Nephron (organoid): ENCODE results near the gene RBMS1.
A peak's percentile ranks its signal among the peaks of the same experiment; 100 is the strongest.

Experiments
- H3K27ac Mint-ChIP-seq, 3 experiments: 2 replicates each; pipeline ENCODE4 v1.8.0; 2020; ENCODE audit warnings: mixed read lengths in 3 of 3, mild to moderate bottlenecking in 2 of 3, moderate library complexity in 1 of 3
- H3K27me3 Mint-ChIP-seq: 2 replicates; pipeline ENCODE4 v1.8.0; 2021; ENCODE audit warnings: low read depth, mild to moderate bottlenecking, moderate library complexity, mixed read lengths
- H3K36me3 Mint-ChIP-seq: 2 replicates; pipeline ENCODE4 v1.8.0; 2020; ENCODE audit warnings: low read depth, mixed read lengths
- H3K4me1 Mint-ChIP-seq: 2 replicates; pipeline ENCODE4 v1.8.0; 2020; ENCODE audit warnings: mixed read lengths
- H3K4me3 Mint-ChIP-seq, 3 experiments: 2 replicates each; pipeline ENCODE4 v1.8.0; 2020; ENCODE audit warnings: mild to moderate bottlenecking in 3 of 3, mixed read lengths in 3 of 3, moderate library complexity in 2 of 3
- H3K9me3 Mint-ChIP-seq: 2 replicates; pipeline ENCODE4 v1.8.0; 2020; ENCODE audit warnings: mixed read lengths
- CTCF ChIP-seq, 3 experiments: fragments of 200-600 bp; sonication (generic); IDR thresholded peaks; one replicate each; pipeline ENCODE4 v1.5.0; 2021; ENCODE audit warnings: antibody characterized with exemption in 3 of 3; ENCODE audit not compliant: unreplicated experiment in 3 of 3

Gene RBMS1

GRCh38 chr2:160473468-160474318 lies 19.9 kb downstream of the RBMS1 start:
- peak overlapping the region; percentile 37 to 47 (median 45) for H3K27ac Mint-ChIP-seq
- H3K36me3 Mint-ChIP-seq: peaks cover 6% of the 10 kb centered on the region
- TF ChIP-seq CTCF (IDR thresholded peaks at IDR 0.05; ENCODE audit: unreplicated experiment in 3 of 3): no peak
- H3K9me3 Mint-ChIP-seq: no peaks in the 10 kb centered on the region
- H3K27me3 Mint-ChIP-seq: no peaks in the 10 kb centered on the region
- H3K4me3 Mint-ChIP-seq: no peak overlapping the region
- H3K4me1 Mint-ChIP-seq: peaks cover 79% of the 10 kb centered on the region

- Mint-ChIP-seq H3K27ac (peak overlapping the region; percentile 37 to 48 (median 46)), H3K9me3 (no peaks in the 10 kb centered on the region), H3K27me3 (no peaks in the 10 kb centered on the region), H3K36me3 (peaks cover 3% of the 10 kb centered on the region), H3K4me3 (no peak overlapping the region), H3K4me1 (peaks cover 79% of the 10 kb centered on the region)
- TF ChIP-seq CTCF (IDR thresholded peaks at IDR 0.05; ENCODE audit: unreplicated experiment in 3 of 3): no peak
Measured at GRCh38 chr2:160472839-160473251, 20.8 kb downstream of the RBMS1 start.

- peak overlapping the region; percentile 36 to 52 (median 48) for H3K27ac Mint-ChIP-seq
- H3K4me1 Mint-ChIP-seq: peaks cover 80% of the 10 kb centered on the region
- H3K27me3 Mint-ChIP-seq: no peaks in the 10 kb centered on the region
- peaks cover 2% of the 10 kb centered on the region for H3K36me3 Mint-ChIP-seq
- no peaks in the 10 kb centered on the region for H3K9me3 Mint-ChIP-seq
- TF ChIP-seq CTCF (IDR thresholded peaks at IDR 0.05; ENCODE audit: unreplicated experiment in 3 of 3): no peak
- H3K4me3 Mint-ChIP-seq: peak overlapping the region in 1 of 3 experiments; percentile 35
Measured at GRCh38 chr2:160471950-160472349, 21.7 kb downstream of the RBMS1 start.

GRCh38 chr2:160469621-160470204 lies 23.9 kb downstream of the RBMS1 start:
- Mint-ChIP-seq H3K4me3 (peak overlapping the region in 2 of 3 experiments; percentile 46 to 49), H3K27ac (peak overlapping the region; percentile 72 to 93 (median 86)), H3K4me1 (peaks cover 84% of the 10 kb centered on the region), H3K27me3 (no peaks in the 10 kb centered on the region), H3K36me3 (no peaks in the 10 kb centered on the region), H3K9me3 (no peaks in the 10 kb centered on the region)
- TF ChIP-seq CTCF (IDR thresholded peaks at IDR 0.05; ENCODE audit: unreplicated experiment in 3 of 3): no peak

GRCh38 chr2:160469164-160469563 lies 24.4 kb downstream of the RBMS1 start:
- H3K9me3 Mint-ChIP-seq: no peaks in the 10 kb centered on the region
- H3K4me1 Mint-ChIP-seq: peaks cover 79% of the 10 kb centered on the region
- peak overlapping the region in 2 of 3 experiments; percentile 46 to 49 for H3K4me3 Mint-ChIP-seq
- no peaks in the 10 kb centered on the region for H3K27me3 Mint-ChIP-seq
- H3K27ac Mint-ChIP-seq: peak overlapping the region; percentile 72 to 93 (median 86)
- H3K36me3 Mint-ChIP-seq: no peaks in the 10 kb centered on the region
- no peak for TF ChIP-seq CTCF (IDR thresholded peaks at IDR 0.05; ENCODE audit: unreplicated experiment in 3 of 3)
